Measurements from ENCODE around the gene DNAJC11. TPM values are rescaled to one million over a fixed set of nuclear protein-coding genes. Genes with fewer than 3 reads are reported as not detected.

Gene DNAJC11
- total RNA-seq, 3 donors from 2014 or later: 23.0 to 30.5 (median 25.6) TPM

GRCh38 chr1:6623269-6623965 is 78.2 kb downstream of the DNAJC11 start:
- Histone ChIP-seq H3K4me1 (peaks cover 5 to 26% of the 10 kb centered on the region in 2 donors), H3K27me3 (no peaks in the 10 kb centered on the region), H3K4me3 (peak overlapping the region in 1 of 3 donors; percentile 44), H3K27ac (peak overlapping the region; percentile 92 to 95), H3K9me3 (no peaks in the 10 kb centered on the region), H3K36me3 (no peaks in the 10 kb centered on the region)
- intact Hi-C loops (cut with DNase I; ENCODE audit: low total_unique reads): loop anchor here (10.0 kb wide), 1 partner anchor 69 kb away; the partner anchor contains the start of genes NOL9 and TAS1R1
- TF ChIP-seq POLR2AphosphoS5 (IDR thresholded peaks at IDR 0.05): no peak
- TF ChIP-seq CTCF (IDR thresholded peaks at IDR 0.05): no peak
- TF ChIP-seq POLR2A (IDR thresholded peaks at IDR 0.05): no peak
- DNase-seq (ENCODE audit: low spot score in 2 of 2): no peak

GRCh38 chr1:6622396-6623152 is 79.0 kb downstream of the DNAJC11 start:
- Histone ChIP-seq H3K27me3 (no peaks in the 10 kb centered on the region), H3K4me1 (peaks cover 5 to 26% of the 10 kb centered on the region in 2 donors), H3K9me3 (no peaks in the 10 kb centered on the region), H3K36me3 (no peaks in the 10 kb centered on the region), H3K4me3 (peak overlapping the region in 1 of 3 donors; percentile 44), H3K27ac (peak overlapping the region; percentile 92 to 95)
- TF ChIP-seq POLR2A (IDR thresholded peaks at IDR 0.05) (no peak), CTCF (IDR thresholded peaks at IDR 0.05) (no peak), POLR2AphosphoS5 (IDR thresholded peaks at IDR 0.05) (no peak)
- no peak for DNase-seq (ENCODE audit: low spot score in 2 of 2)
- intact Hi-C loops (cut with DNase I; ENCODE audit: low total_unique reads): loop anchor here (10.0 kb wide), 1 partner anchor 68 kb away; the partner anchor contains the start of genes NOL9 and TAS1R1

GRCh38 chr1:6621429-6622391 is 79.9 kb downstream of the DNAJC11 start:
- no peak for TF ChIP-seq POLR2A (IDR thresholded peaks at IDR 0.05)
- TF ChIP-seq POLR2AphosphoS5 (IDR thresholded peaks at IDR 0.05): no peak
- no peak for TF ChIP-seq CTCF (IDR thresholded peaks at IDR 0.05)
- Histone ChIP-seq H3K27me3 (no peaks in the 10 kb centered on the region), H3K27ac (peak overlapping the region; percentile 92 to 95), H3K4me1 (peaks cover 5 to 26% of the 10 kb centered on the region in 2 donors), H3K36me3 (no peaks in the 10 kb centered on the region), H3K9me3 (no peaks in the 10 kb centered on the region), H3K4me3 (peak overlapping the region in 1 of 3 donors; percentile 44)
- DNase-seq (ENCODE audit: low spot score in 2 of 2): no peak
- intact Hi-C loops (cut with DNase I; ENCODE audit: low total_unique reads): loop anchor here (10.0 kb wide), 1 partner anchor 67 kb away; the partner anchor contains the start of genes NOL9 and TAS1R1

GRCh38 chr1:6619045-6619444 is 82.6 kb downstream of the DNAJC11 start:
- Histone ChIP-seq H3K9me3 (no peaks in the 10 kb centered on the region), H3K4me3 (no peak overlapping the region), H3K27ac (no peak overlapping the region), H3K36me3 (no peaks in the 10 kb centered on the region), H3K27me3 (no peaks in the 10 kb centered on the region), H3K4me1 (peaks cover 5 to 17% of the 10 kb centered on the region in 2 donors)
- intact Hi-C loops (cut with DNase I; ENCODE audit: low total_unique reads): no loop called here
- DNase-seq (ENCODE audit: low spot score in 2 of 2): no peak
- TF ChIP-seq CTCF (IDR thresholded peaks at IDR 0.05) (no peak), POLR2A (IDR thresholded peaks at IDR 0.05) (no peak), POLR2AphosphoS5 (IDR thresholded peaks at IDR 0.05) (no peak)

Measured in breast epithelium (tissue), 4 donors.